Stimulated activated CD4-positive, alpha-beta T cell treated with anti-CD3 and anti-CD28 coated beads, Interleukin-1b, Interleukin-23, amount 100 ng/mL, for 48 hours (primary cell): ENCODE measurements around the gene LTB4R2.
"Not testable (repeated sequence)": the region's sequence is repeated elsewhere in the genome, so short reads cannot be mapped to it uniquely, and the experiment has no call there.

Experiments
- DNase-seq: peaks from one replicate; pipeline ENCODE4 v3.0.0-alpha.2; 2020

Gene LTB4R2

GRCh38 chr14:24340606-24341005, 30.7 kb downstream of the LTB4R2 start:
- no peak for DNase-seq

GRCh38 chr14:24342889-24343288, 32.9 kb downstream of the LTB4R2 start:
- no peak for DNase-seq

GRCh38 chr14:24343795-24344660, 34.1 kb downstream of the LTB4R2 start:
- DNase-seq = no peak

- DNase-seq = no peak
Observed at GRCh38 chr14:24347134-24347533, 37.2 kb downstream of the LTB4R2 start.

GRCh38 chr14:24348186-24348585, 38.2 kb downstream of the LTB4R2 start:
- no peak for DNase-seq

GRCh38 chr14:24349742-24350141, 39.8 kb downstream of the LTB4R2 start:
- no peak for DNase-seq

- no peak for DNase-seq
Observed at GRCh38 chr14:24351517-24351916, 41.6 kb downstream of the LTB4R2 start.

GRCh38 chr14:24353559-24354481, 43.9 kb downstream of the LTB4R2 start:
- no peak for DNase-seq

- not testable (repeated sequence) for DNase-seq
Observed at GRCh38 chr14:24354482-24354825, 44.5 kb downstream of the LTB4R2 start.

- no peak for DNase-seq
Observed at GRCh38 chr14:24355009-24355408, 45.1 kb downstream of the LTB4R2 start.

- DNase-seq = no peak
Observed at GRCh38 chr14:24356208-24356607, 46.3 kb downstream of the LTB4R2 start.

GRCh38 chr14:24360281-24360680, 50.3 kb downstream of the LTB4R2 start:
- no peak for DNase-seq

- no peak for DNase-seq
Observed at GRCh38 chr14:24361326-24361725, 51.4 kb downstream of the LTB4R2 start.
